ENCODE results near the gene CTRL.

The CTRL gene

DNA sequence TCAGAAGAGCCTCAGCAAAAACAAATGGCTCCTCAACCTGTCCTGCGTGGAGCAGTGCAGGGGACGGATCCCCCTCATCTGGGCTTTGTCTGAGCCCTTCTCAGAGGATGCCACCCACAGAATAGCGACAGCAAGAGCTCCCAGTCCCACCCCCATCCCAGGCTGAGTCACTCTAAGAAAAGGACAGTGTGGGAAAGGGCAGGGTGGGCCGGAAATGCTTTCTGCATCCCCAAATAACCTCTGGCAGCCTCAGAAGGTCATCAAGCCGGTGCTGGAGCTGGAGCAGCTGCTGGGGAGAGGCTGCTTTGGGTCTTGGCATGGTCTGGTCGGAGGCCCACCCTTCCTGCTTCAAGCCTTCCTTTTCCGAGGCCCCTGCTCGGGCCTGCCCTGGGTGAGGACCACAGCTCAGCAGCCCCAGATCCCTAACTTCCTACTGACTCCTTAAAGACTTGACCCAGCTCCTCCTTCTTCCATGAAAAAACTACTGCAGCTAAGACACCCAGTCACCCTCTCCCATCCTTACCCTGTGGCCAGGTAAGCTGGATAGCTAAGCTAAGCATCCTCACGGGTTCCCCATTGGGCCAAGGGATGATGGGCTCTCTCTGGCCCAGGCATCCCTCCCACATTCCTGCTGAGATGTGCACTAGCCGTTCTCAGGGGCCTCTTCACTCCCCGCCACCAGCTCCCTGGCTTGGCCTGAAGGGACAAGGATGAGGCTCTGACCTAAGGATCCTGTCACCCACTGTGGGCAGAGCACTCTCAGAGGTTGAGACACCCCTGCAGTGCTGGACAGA lies 28.1 kb upstream of the CTRL start:
- no peak for DNase-seq (ENCODE audit: low spot score)

GRCh38 chr16:67957622-67958021 lies 26.0 kb upstream of the CTRL start:
- no peak for DNase-seq (ENCODE audit: low spot score)
- TF ChIP-seq, protein P1, sequence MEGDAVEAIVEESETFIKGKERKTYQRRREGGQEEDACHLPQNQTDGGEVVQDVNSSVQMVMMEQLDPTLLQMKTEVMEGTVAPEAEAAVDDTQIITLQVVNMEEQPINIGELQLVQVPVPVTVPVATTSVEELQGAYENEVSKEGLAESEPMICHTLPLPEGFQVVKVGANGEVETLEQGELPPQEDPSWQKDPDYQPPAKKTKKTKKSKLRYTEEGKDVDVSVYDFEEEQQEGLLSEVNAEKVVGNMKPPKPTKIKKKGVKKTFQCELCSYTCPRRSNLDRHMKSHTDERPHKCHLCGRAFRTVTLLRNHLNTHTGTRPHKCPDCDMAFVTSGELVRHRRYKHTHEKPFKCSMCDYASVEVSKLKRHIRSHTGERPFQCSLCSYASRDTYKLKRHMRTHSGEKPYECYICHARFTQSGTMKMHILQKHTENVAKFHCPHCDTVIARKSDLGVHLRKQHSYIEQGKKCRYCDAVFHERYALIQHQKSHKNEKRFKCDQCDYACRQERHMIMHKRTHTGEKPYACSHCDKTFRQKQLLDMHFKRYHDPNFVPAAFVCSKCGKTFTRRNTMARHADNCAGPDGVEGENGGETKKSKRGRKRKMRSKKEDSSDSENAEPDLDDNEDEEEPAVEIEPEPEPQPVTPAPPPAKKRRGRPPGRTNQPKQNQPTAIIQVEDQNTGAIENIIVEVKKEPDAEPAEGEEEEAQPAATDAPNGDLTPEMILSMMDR (IDR thresholded peaks at IDR 0.05; ENCODE audit: extremely low read depth, missing control alignments) = no peak

More for the DNA sequence above, 28.1 kb upstream of the CTRL start:
- TF ChIP-seq, protein P1 (IDR thresholded peaks at IDR 0.05; ENCODE audit: extremely low read depth, missing control alignments) = no peak

DNA sequence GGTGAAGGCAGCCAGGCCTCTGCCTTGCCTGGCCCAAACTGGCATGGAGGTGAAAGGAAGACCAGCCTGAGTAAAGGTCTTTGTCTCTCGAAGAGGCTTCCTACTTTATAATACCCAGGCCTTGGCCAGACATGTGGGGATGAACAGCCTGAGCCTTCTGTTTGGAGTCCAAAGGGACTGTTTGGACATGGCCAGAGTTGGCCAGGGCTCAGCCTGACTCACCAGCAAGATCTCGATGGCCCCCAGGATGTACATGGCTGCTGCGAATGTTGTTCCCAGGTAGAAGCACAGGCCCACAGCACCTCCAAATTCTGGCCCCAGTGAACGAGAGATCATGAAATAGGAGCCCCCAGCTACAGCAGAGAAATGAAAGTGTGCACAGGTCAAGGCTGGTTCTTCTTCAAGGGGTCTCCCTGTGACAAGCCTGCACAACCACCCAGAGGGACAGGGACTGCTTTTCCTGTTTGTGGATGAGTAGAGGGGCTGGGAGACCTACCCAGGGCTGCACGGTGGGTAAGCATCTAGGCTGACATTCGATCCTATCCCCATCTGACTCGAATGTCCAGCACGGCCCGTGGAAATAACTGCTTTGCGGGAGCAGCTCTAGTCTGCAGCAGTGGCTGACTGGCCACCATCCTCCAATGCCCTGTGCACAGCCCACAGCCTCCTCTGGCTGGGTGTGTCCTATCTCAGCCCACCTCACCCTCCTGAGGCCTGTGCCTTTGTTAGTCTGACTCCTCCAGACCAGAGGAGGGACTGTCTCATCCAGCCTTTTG lies 22.9 kb upstream of the CTRL start:
- TF ChIP-seq, protein P1 (IDR thresholded peaks at IDR 0.05; ENCODE audit: extremely low read depth, missing control alignments) = no peak
- DNase-seq (ENCODE audit: low spot score) = no peak

GRCh38 chr16:67953641-67954375 lies 22.1 kb upstream of the CTRL start:
- DNase-seq (ENCODE audit: low spot score) = no peak
- TF ChIP-seq, protein P1 (IDR thresholded peaks at IDR 0.05; ENCODE audit: extremely low read depth, missing control alignments) = no peak

DNA sequence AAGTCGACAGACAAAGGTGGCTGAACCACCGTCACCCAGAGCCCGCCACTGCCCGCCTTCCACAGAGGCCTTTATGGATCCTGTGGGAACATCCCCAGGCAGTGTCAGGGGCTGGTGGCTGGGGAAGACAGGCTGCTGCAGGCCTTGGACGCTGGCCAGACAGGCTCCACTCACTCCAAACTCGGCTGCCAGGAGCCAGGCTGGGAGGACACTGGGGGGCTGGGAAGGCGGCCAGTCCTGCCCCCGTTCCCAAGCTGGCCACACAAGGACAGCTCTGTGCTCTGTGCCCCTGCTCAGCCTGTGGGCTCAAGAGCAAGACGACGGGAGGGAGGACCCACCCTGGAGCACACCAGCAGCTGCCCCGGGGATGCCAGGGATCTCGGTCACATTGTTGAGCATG lies 19.8 kb upstream of the CTRL start:
- TF ChIP-seq, protein P1 (IDR thresholded peaks at IDR 0.05; ENCODE audit: extremely low read depth, missing control alignments) = no peak
- no peak for DNase-seq (ENCODE audit: low spot score)

GRCh38 chr16:67950335-67950843 lies 18.7 kb upstream of the CTRL start:
- DNase-seq (ENCODE audit: low spot score) = no peak
- TF ChIP-seq, protein P1 (IDR thresholded peaks at IDR 0.05; ENCODE audit: extremely low read depth, missing control alignments) = no peak
